ENCODE results near the gene SLC25A23.

- TF ChIP-seq CTCF (IDR thresholded peaks at IDR 0.05) (no peak), EZH2 (IDR thresholded peaks at IDR 0.05; ENCODE audit: borderline replicate concordance, insufficient read depth, low read depth, low read length, poor library complexity, severe bottlenecking) (no peak)
These were observed 35.9 kb downstream of the SLC25A23 start for GRCh38 chr19:6423499-6424194.

All from B cell (primary cell).